Limb (tissue), 2 donors: ENCODE measurements around the gene LILRB4.
"Not testable (repeated sequence)": the region's sequence is repeated elsewhere in the genome, so short reads cannot be mapped to it uniquely, and the experiment has no call there.

Experiments
- DNase-seq, 2 donors: peaks; one replicate each; pipeline ENCODE4 v3.0.0-alpha.2; 2016; ENCODE audit errors: extremely low spot score in 2 of 2

The LILRB4 gene

DNA sequence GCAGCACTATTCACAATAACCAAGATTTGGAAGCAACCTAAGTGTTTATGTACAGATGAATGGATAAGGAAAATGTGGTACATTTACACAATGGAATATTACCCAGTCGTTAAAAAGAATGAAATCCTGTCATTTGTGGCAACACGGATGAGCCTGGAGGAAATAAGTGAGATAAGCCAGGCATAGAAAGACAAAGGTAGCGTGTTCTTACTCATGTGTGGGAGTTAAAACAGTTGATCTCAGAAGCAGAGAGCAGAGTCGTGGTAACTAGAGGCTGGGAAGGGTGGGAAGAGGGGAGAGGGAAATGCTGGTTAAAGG, 29.5 kb downstream of the LILRB4 start:
- no peak for DNase-seq

DNA sequence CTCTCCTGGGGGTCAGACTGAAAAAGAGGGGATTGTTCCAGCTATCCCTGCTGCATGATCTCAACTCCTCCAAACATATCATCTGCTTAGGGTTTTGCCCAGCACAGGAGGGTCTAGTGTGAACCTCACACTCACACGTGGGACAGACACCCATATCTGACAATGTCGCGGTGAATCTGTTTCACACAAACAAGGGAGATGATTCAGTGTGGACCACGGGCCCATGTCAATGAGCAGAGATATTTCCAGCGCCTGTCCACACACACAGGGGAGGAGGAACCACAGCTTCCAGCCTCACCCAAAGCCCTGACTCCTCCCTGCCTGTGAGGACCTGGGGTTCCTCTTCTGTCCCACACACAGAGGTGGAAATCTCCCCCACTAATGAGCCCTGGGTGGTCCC, 31.9 kb downstream of the LILRB4 start:
- DNase-seq = no peak

DNA sequence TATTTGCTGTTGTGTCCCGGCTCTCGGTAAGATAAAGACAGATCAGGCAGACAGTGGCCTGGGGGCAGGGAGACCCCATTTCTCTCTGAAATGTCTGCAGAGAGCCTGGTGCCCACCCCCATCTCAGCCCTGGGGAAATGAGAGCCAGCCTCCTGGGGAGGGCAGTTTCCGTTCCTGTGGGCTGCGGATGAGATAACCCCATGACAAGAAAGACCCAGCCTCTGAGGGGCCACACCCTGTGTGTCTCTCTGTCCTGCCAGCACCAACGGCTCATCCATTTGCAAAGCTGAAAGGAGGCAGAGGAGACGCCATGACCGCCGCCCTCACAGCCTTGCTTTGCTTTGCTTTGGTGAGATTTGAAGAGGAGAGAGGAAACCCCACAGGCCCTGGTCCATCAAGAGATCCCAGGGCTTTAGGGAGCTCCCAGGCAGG, 33.3 kb downstream of the LILRB4 start:
- DNase-seq = no peak

GRCh38 chr19:54696766-54697165, 34.0 kb downstream of the LILRB4 start:
- DNase-seq = no peak

- not testable (repeated sequence) for DNase-seq
These were observed 34.9 kb downstream of the LILRB4 start for GRCh38 chr19:54697716-54698115.

DNA sequence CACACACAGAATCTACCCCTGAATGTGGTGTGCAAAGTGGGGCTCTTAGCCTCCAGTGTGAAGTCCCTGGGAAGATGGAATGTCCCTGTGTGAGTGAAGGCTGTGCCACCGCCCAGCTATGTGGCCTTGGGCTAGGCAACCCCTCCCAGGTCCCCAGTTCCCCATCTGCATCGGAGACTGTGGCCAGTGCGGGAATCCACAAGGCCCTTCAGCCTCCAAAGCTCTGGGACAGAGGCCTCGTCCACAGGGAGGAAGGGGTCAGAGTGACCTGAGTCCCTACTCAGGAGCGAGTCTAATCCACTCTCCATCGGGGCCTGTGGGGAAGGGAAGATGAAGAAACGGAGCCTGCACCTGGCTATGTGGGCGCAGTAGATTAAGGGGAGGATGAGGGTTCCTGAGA, 42.1 kb downstream of the LILRB4 start:
- no peak for DNase-seq

GRCh38 chr19:54707962-54708361, 45.2 kb downstream of the LILRB4 start:
- no peak for DNase-seq

GRCh38 chr19:54708781-54709180, 46.0 kb downstream of the LILRB4 start:
- no peak for DNase-seq

- DNase-seq = no peak
These were observed 46.6 kb downstream of the LILRB4 start for GRCh38 chr19:54709212-54709948.

DNA sequence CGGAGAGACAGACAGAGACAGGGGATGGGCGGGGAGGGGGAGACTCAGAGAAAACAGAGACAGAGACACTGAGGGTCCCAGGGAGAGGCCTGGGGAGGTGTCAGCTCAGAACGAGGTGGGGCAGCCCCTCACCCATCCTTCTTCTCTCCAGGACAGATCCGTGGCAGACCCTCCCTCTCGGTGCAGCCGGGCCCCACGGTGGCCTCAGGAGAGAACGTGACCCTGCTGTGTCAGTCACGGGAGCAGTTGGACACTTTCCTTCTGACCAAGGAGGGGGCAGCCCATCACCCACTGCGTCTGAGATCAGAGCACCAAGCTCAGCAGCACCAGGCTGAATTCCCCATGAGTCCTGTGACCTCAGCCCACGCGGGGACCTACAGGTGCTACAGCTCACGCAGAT, 47.2 kb downstream of the LILRB4 start:
- not testable (repeated sequence) for DNase-seq
